ENCODE data around the gene CYP27C1.
"Not testable (repeated sequence)": the region's sequence is repeated elsewhere in the genome, so short reads cannot be mapped to it uniquely, and the experiment has no call there.

CYP27C1 gene

DNA sequence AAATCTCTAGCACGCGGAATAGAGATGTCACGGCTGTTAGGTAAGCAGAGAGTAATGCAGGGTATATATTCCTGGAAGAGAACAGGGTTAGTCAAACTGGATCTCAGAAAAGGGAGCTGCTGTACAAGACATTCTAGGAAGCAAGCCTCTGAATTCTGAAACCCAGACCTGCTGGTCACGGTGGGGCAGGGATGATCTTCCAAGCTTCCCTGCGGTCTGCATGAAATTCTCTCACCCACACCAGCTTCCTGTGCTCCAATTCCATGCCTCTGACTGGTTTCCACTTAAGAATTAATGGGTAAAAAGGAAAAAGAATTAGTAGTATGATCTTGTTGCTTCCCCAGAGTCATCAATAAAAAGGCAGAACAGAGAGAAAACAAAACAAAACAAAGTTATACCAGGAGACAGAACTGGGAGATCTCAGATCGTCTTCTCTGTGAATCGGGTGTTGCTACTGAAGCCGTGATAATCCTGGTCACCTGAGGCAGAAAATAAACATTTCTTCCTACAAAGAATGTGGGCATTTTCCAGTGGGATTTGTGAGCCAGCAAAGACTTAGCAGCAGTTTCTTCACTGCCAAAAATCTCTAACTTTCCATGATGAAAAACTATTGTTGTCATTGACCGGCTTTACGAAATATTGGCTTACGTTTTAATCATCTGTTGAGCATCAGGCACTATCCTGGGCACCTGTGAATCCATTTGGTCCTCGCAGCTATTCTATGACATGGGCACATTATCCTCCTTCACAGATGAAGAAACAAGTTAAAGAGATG lies 5.3 kb upstream of the CYP27C1 start:
- DNase-seq (ENCODE audit: low spot score), result no peak
- TF ChIP-seq, protein P1, sequence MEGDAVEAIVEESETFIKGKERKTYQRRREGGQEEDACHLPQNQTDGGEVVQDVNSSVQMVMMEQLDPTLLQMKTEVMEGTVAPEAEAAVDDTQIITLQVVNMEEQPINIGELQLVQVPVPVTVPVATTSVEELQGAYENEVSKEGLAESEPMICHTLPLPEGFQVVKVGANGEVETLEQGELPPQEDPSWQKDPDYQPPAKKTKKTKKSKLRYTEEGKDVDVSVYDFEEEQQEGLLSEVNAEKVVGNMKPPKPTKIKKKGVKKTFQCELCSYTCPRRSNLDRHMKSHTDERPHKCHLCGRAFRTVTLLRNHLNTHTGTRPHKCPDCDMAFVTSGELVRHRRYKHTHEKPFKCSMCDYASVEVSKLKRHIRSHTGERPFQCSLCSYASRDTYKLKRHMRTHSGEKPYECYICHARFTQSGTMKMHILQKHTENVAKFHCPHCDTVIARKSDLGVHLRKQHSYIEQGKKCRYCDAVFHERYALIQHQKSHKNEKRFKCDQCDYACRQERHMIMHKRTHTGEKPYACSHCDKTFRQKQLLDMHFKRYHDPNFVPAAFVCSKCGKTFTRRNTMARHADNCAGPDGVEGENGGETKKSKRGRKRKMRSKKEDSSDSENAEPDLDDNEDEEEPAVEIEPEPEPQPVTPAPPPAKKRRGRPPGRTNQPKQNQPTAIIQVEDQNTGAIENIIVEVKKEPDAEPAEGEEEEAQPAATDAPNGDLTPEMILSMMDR (IDR thresholded peaks at IDR 0.05; ENCODE audit: extremely low read depth, insufficient read depth, missing control alignments), result no peak
- in situ Hi-C loops (cut with MboI; ENCODE audit: low pct_unique_long_range_greater_than_20kb, low sequenced_read_pairs, unreplicated experiment), result no loop called here

DNA sequence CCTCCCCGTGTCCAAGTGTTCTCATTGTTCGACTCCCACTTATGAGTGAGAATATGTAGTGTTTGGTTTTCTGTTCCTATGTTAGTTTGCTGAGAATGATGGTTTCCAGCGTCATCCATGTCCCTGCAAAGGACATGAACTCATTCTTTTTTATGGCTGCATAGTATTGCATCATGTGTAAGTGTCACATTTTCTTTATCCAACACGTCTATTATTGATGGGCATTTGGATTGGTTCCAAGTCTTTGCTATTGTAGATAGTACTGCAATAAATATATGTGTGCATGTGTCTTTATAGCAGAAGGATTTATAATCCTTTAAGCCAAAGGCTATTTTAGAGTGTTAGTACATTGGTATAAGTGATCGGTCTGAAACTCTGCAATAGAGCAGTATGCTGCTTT lies 4.0 kb upstream of the CYP27C1 start:
- in situ Hi-C loops (cut with MboI; ENCODE audit: low pct_unique_long_range_greater_than_20kb, low sequenced_read_pairs, unreplicated experiment); DNase-seq (ENCODE audit: low spot score): not testable (repeated sequence)

DNA sequence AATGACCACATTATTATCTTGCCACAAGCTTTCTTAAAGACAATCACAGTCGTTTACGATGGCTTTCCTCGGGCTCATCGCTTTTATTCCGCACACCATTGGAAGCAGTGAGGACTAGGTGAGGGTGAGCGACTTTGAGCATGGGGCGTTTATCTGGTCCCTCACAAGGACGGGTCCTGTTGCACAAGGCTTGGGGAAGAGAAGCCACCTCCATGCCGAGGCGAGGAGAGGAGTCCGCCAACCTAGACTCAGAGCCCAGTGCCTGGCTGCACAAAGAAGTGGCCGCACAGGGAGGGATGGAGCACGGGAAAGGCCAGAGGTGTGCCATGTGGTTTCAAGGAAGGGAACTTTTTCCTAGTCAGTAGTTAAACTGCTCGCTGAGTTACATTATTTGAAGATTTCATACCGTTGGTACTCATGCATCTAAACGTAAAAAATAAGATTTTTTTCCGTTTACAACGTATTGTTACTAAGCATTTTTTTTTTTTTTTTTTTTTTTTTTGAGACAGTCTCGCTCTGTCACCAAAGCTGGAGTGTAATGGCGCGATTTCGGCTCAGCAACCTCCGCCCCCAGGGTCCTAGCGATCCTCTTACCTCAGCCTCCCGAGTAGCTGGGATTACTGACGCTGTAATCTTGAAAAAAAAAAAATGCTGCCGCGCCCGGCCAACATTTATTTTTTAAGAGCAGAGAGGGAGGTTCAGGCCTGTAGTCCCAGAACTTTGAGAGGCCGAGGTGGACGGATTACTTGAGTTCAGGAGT lies 849 bp upstream of the CYP27C1 start:
- DNase-seq (ENCODE audit: low spot score), result no peak
- in situ Hi-C loops (cut with MboI; ENCODE audit: low pct_unique_long_range_greater_than_20kb, low sequenced_read_pairs, unreplicated experiment), result no loop called here

DNA sequence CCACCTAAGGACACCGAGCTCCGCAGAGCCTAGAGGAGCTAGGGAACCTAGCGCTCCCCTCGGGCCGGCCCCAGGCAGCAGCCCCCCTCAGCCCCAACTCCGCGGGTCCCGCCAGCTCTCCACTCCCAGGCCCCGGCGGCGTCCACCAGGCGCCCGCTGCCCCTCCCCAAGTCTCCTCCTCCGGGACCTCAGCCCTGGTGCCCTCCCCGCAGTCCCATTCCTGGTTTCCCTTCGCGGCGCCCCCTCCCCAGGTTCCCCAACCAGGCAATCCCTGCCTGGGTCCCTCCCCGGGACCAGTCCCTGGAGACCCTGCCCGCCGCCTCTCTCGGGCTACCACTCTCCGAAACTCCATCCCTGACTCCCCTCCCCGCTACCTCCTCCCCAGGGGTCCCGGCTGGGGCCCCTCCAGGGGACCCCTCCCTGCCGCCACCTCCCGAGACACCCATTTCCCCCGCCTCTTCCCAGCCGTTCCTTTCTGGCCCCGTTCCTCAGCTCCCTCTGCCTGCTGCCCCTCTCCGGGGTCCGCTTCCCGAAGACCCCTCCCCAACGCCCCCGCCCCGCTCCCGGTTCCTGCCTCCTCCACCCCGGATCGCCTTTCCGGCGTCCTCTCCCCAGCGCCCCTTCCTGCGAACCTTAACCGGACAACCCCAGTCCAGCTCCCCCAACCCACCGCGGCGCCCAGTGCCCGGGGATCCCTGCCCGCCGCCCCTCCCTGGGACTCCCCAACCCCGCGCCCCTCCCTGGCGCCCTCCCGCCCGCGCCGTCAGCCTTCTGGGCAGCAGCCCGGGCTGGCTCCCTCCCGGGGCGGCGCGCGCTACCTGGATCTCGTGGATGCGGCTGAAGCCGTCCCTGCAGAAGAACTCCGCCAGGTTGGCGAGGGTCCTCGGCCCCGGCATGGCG lies 678 bp downstream of the CYP27C1 start:
- DNase-seq (ENCODE audit: low spot score), result no peak
- in situ Hi-C loops (cut with MboI; ENCODE audit: low pct_unique_long_range_greater_than_20kb, low sequenced_read_pairs, unreplicated experiment), result no loop called here
- TF ChIP-seq, protein P1 (IDR thresholded peaks at IDR 0.05; ENCODE audit: extremely low read depth, insufficient read depth, missing control alignments), result no peak

More for the DNA sequence above, 849 bp upstream of the CYP27C1 start:
- TF ChIP-seq, protein P1 (IDR thresholded peaks at IDR 0.05; ENCODE audit: extremely low read depth, insufficient read depth, missing control alignments), result no peak

DNA sequence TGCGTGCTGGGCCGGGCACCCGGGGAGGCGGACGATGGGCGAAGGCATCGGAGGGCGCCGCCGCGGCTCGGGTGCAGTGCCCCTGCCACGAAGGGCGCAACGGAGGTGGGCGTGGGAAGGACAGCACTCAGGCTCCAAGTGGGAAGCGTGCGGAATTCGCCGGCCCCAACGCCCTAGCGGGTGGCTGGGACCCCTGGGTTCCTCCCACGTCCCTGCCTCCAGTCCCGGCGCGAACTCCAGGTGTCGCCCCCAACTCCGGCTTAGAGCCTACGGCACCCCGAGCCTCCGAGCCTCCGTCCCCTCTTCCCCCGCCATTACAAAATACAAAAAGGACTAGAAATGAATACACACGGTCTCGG lies 1.3 kb downstream of the CYP27C1 start:
- DNase-seq (ENCODE audit: low spot score), result no peak
- in situ Hi-C loops (cut with MboI; ENCODE audit: low pct_unique_long_range_greater_than_20kb, low sequenced_read_pairs, unreplicated experiment), result no loop called here

DNA sequence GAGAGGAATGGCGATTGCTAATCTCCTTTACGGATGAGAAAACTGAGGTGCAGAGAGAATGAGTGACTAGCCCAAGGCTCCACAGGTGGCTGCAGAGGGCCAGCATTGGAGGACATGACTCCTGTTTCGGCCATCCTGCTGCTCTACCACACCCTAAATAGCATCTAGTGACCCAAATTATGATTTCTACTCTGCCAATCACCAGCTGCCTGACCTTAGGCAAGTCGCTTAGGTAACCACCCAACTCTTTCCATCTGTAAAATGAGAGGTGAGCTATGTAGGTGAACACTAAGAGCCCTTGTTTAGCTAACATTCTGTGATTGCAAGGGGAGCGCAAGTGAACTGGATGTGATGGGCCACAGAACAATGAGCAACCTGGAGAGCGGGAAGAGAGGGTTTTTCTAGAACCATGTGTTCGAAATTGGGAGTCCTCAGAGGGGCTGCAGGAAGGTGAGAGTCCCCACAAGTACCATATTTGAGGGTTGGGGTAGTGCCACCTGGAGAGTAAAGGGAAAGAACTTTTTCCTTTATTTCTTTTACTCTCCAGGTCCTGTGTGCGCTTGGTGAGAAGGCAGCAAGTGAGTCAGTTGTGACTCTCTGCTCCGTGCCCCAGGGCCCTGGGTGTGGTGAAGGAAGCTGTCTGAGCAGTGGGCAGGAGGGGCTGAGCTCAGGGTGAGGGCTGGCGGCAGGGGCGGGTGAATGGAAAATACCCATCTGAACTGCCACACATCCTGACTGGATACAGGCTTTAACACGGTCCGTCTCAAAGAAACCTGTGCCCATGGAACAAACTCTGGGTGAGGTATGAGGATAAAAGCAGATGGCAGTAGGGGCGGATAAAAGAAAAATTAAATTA lies 2.4 kb downstream of the CYP27C1 start:
- DNase-seq (ENCODE audit: low spot score), result no peak
- in situ Hi-C loops (cut with MboI; ENCODE audit: low pct_unique_long_range_greater_than_20kb, low sequenced_read_pairs, unreplicated experiment), result no loop called here
- TF ChIP-seq, protein P1 (IDR thresholded peaks at IDR 0.05; ENCODE audit: extremely low read depth, insufficient read depth, missing control alignments), result no peak

More for the DNA sequence above, 1.3 kb downstream of the CYP27C1 start:
- TF ChIP-seq, protein P1 (IDR thresholded peaks at IDR 0.05; ENCODE audit: extremely low read depth, insufficient read depth, missing control alignments), result no peak

Data from GM13977 (cell line).